Panc1 (cell line): Measurements from ENCODE around the gene ADAMTS7. TPM values are rescaled to one million over a fixed set of nuclear protein-coding genes. Genes with fewer than 3 reads are reported as not detected.

Experiments used
- ATAC-seq: fragments of 200-7000 bp; cut with Tn5 transposase; 2 replicates; pipeline ENCODE4 v1.9.1; 2020; ENCODE audit warnings: mild to moderate bottlenecking, moderate library complexity
- BruUV-seq: library from RNA; stranded (reverse); fragments of 400-500 nt; replicated peaks from 2 replicates; lab custom pipeline; 2021; lab: Mats Ljungman, UMichigan
- CTCF ChIA-PET: fragments of 300-600 bp; sonication (Branson Sonifier 250); formaldehyde crosslinking; loops from one replicate; lab custom pipeline; 2022; ENCODE audit warnings: antibody characterized with exemption; lab: Charles Lee
- POLR2A ChIA-PET: fragments of 300-600 bp; sonication (Branson Sonifier 250); formaldehyde crosslinking; loops from one replicate; lab custom pipeline; 2022; ENCODE audit warnings: antibody characterized with exemption; lab: Charles Lee
- DNase-seq: peaks from one replicate; pipeline ENCODE4 v3.0.0-alpha.2; 2010; ENCODE audit warnings: low read depth, low spot score
- H3K27ac ChIP-seq: 2 replicates; pipeline ENCODE4 v1.5.1; 2011; ENCODE audit warnings: mild to moderate bottlenecking, low read length, inconsistent platforms
- H3K27me3 ChIP-seq: fragments of 200-500 bp; sonication (Bioruptor generic); 2 replicates; pipeline ENCODE4 v1.6.0; 2014; ENCODE audit warnings: low read length, inconsistent platforms; ENCODE audit not compliant: control insufficient read depth, insufficient read depth
- H3K36me3 ChIP-seq: fragments of 200-500 bp; sonication (Bioruptor generic); 2 replicates; pipeline ENCODE4 v1.5.1; 2014; ENCODE audit warnings: inconsistent platforms, mild to moderate bottlenecking, low read length, moderate library complexity; ENCODE audit not compliant: control insufficient read depth, insufficient read depth
- H3K4me1 ChIP-seq: 2 replicates; pipeline ENCODE4 v1.5.1; 2011; ENCODE audit warnings: inconsistent platforms, mild to moderate bottlenecking, low read length, moderate library complexity; ENCODE audit not compliant: control insufficient read depth, insufficient read depth
- H3K4me3 ChIP-seq, 2 experiments: 2 replicates each; pipeline ENCODE4 v1.5.1; 2011 to 2012; ENCODE audit warnings: low read depth in 2 of 2, low read length in 2 of 2, mild to moderate bottlenecking in 2 of 2, inconsistent platforms in 1 of 2, moderate library complexity in 1 of 2
- H3K9me3 ChIP-seq: fragments of 200-500 bp; sonication (Bioruptor generic); 2 replicates; pipeline ENCODE4 v1.5.1; 2014; ENCODE audit warnings: low read depth, mild to moderate bottlenecking, inconsistent platforms, low read length, moderate library complexity; ENCODE audit not compliant: control insufficient read depth, insufficient read depth
- POLR2AphosphoS5 ChIP-seq: IDR thresholded peaks from 2 replicates; pipeline ENCODE4 v1.6.1; 2012; ENCODE audit warnings: mild to moderate bottlenecking, low read depth, low read length, moderate library complexity
- SIN3A ChIP-seq: IDR thresholded peaks from 2 replicates; pipeline ENCODE4 v1.6.1; 2012; ENCODE audit warnings: low read depth, mild to moderate bottlenecking, low read length, moderate library complexity, borderline replicate concordance; ENCODE audit not compliant: insufficient read depth
- TCF7L2 ChIP-seq: IDR thresholded peaks from 2 replicates; pipeline ENCODE4 v1.6.1; 2011; ENCODE audit warnings: mild to moderate bottlenecking, low read depth, low read length, inconsistent platforms
- in situ Hi-C: cut with HindIII; loops from 2 replicates; pipeline ENCODE4 v1.10.0; 2016; ENCODE audit warnings: low sequenced_read_pairs, low pct_unique_long_range_greater_than_20kb
- intact Hi-C: fragments of 100-400 bp; cut with micrococcal nuclease; formaldehyde crosslinking; loops from one replicate; pipeline ENCODE4 v1.10.0; 2022; ENCODE audit not compliant: unreplicated experiment
- total RNA-seq: library from RNA; stranded (reverse); gene quantifications from one replicate; pipeline ENCODE4 v1.2.1, GENCODE V29; 2021; ENCODE audit not compliant: unreplicated experiment
- TF ChIP-seq, protein P1 (sequence below): fragments of 450-650 bp; IDR thresholded peaks from 2 replicates; pipeline ENCODE4 v1.5.1; 2017; ENCODE audit warnings: mild to moderate bottlenecking
- TF ChIP-seq, protein P2 (sequence below), 2 experiments: IDR thresholded peaks; 2 replicates each; pipeline ENCODE4 v1.6.1; 2011 to 2012; ENCODE audit warnings: low read depth in 2 of 2, control low read depth in 1 of 2, low read length in 1 of 2, mild to moderate bottlenecking in 1 of 2, moderate library complexity in 1 of 2; ENCODE audit not compliant: insufficient read depth in 1 of 2

The ADAMTS7 gene
- total RNA-seq, 1 experiment from 2014 or later: 1.0 TPM

DNA sequence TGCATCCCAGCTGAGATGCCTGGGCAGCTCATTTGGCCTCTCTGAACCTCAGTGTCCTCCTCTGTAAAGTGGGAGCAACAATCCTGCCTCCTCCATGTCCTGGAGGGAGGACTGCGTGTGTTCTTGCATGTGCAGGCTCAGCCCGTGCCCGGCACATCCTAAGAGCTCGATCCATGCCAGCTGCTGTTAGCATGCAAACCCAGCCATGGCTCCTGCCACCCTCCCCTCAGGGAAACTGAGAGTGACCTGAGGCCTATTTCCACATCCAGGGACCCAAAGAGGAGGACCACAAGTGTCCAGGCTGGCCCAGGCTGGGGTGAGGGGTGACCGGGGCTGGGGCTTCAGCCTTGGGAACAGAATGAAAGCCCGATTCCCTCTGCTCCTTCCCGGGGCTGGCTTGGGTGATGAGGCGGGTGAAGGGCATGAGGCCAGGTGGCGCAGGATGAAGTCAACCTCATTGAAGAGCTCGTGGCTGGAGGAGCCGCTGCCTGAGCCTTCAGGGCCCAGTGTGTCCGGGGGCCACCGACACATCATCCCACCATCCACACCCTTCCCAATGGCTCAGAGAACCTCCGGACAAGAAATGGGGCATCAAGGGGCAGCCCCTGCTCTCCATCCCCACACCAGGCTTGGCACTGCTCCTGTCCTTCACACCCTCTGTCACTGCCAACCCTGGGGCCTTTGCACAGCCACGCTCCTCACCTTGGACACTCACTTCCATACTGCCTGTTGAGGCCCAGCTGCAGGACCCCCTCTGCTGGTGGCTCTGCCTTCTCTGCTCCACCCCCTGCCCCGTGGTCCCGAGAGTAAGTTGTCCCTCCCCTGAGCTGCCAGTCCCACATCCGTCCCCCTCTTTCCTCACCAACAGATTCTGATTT is 42.5 kb downstream of the ADAMTS7 start:
- Histone ChIP-seq H3K27ac (no peak overlapping the region), H3K4me3 (no peak overlapping the region), H3K4me1 (no peaks in the 10 kb centered on the region), H3K27me3 (no peaks in the 10 kb centered on the region), H3K9me3 (no peaks in the 10 kb centered on the region), H3K36me3 (no peaks in the 10 kb centered on the region)
- POLR2A ChIA-PET: interaction anchor here (0.6 kb wide), 1 partner anchor 108 kb away, joined by 13 read pairs; no protein-coding TSS in a partner anchor
- ATAC-seq (no peak), DNase-seq (no peak)
- CTCF ChIA-PET: no interaction called here
- intact Hi-C loops: no loop called here
- in situ Hi-C loops: no loop called here
- TF ChIP-seq POLR2AphosphoS5: no peak
- TF ChIP-seq, protein P1, sequence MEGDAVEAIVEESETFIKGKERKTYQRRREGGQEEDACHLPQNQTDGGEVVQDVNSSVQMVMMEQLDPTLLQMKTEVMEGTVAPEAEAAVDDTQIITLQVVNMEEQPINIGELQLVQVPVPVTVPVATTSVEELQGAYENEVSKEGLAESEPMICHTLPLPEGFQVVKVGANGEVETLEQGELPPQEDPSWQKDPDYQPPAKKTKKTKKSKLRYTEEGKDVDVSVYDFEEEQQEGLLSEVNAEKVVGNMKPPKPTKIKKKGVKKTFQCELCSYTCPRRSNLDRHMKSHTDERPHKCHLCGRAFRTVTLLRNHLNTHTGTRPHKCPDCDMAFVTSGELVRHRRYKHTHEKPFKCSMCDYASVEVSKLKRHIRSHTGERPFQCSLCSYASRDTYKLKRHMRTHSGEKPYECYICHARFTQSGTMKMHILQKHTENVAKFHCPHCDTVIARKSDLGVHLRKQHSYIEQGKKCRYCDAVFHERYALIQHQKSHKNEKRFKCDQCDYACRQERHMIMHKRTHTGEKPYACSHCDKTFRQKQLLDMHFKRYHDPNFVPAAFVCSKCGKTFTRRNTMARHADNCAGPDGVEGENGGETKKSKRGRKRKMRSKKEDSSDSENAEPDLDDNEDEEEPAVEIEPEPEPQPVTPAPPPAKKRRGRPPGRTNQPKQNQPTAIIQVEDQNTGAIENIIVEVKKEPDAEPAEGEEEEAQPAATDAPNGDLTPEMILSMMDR: no peak
- TF ChIP-seq, protein P2, sequence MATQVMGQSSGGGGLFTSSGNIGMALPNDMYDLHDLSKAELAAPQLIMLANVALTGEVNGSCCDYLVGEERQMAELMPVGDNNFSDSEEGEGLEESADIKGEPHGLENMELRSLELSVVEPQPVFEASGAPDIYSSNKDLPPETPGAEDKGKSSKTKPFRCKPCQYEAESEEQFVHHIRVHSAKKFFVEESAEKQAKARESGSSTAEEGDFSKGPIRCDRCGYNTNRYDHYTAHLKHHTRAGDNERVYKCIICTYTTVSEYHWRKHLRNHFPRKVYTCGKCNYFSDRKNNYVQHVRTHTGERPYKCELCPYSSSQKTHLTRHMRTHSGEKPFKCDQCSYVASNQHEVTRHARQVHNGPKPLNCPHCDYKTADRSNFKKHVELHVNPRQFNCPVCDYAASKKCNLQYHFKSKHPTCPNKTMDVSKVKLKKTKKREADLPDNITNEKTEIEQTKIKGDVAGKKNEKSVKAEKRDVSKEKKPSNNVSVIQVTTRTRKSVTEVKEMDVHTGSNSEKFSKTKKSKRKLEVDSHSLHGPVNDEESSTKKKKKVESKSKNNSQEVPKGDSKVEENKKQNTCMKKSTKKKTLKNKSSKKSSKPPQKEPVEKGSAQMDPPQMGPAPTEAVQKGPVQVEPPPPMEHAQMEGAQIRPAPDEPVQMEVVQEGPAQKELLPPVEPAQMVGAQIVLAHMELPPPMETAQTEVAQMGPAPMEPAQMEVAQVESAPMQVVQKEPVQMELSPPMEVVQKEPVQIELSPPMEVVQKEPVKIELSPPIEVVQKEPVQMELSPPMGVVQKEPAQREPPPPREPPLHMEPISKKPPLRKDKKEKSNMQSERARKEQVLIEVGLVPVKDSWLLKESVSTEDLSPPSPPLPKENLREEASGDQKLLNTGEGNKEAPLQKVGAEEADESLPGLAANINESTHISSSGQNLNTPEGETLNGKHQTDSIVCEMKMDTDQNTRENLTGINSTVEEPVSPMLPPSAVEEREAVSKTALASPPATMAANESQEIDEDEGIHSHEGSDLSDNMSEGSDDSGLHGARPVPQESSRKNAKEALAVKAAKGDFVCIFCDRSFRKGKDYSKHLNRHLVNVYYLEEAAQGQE (IDR thresholded peaks at IDR 0.05; ENCODE audit: insufficient read depth in 1 of 2, low read depth in 2 of 2, low read length in 1 of 2): no peak
- TF ChIP-seq TCF7L2: no peak
- no peak for TF ChIP-seq SIN3A
- BruUV-seq: no TSS peak

- ChIA-PET CTCF (no interaction called here), POLR2A (no interaction called here)
- Histone ChIP-seq H3K9me3 (no peaks in the 10 kb centered on the region), H3K4me1 (no peaks in the 10 kb centered on the region), H3K27ac (no peak overlapping the region), H3K27me3 (no peaks in the 10 kb centered on the region), H3K36me3 (no peaks in the 10 kb centered on the region), H3K4me3 (no peak overlapping the region)
- BruUV-seq: no TSS peak
- TF ChIP-seq SIN3A (no peak), POLR2AphosphoS5 (no peak), TCF7L2 (no peak)
- TF ChIP-seq, protein P2 (IDR thresholded peaks at IDR 0.05; ENCODE audit: insufficient read depth in 1 of 2, low read depth in 2 of 2, low read length in 1 of 2): no peak
- TF ChIP-seq, protein P1: no peak
- no peak for ATAC-seq
- DNase-seq: no peak
- in situ Hi-C loops (no loop called here), intact Hi-C loops (no loop called here)
These were observed 43.2 kb downstream of the ADAMTS7 start for GRCh38 chr15:78768096-78768495.
